Measurements from ENCODE around the gene TK1.
"Not testable (repeated sequence)": the region's sequence is repeated elsewhere in the genome, so short reads cannot be mapped to it uniquely, and the experiment has no call there.

The TK1 gene

DNA sequence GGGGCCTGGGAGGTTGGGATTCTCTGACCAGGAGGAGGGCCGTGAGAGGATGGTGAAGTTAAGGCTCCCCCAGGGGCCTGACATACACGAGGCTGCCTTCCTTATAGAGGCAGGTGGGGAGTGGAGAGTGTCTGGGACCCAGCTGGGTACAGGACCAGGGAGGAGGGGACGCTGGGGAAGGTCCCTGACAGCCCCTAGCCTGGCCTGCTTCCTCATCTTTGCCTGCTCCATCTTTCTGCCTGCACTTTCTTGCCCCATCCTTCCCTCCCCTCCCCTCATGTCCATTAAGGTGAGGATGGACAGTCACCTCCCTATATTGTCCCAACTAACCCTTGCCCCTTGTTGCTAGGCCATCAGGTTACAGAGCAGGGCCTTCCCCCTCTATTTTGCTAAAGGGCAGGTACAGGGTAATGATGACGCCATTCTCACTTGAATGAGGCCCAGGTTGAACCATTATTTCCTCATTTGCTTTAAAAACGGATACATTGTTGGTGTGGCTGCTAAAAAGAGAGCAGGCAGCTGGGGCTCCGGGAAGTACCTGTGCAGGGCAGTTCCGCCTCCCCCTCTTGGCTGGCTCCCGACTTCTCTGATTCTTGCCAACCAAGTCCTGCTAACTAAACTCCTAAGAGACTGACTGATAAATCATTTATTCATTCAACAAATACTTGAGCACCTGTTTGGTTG lies 39.4 kb downstream of the TK1 start:
- no peak for DNase-seq

DNA sequence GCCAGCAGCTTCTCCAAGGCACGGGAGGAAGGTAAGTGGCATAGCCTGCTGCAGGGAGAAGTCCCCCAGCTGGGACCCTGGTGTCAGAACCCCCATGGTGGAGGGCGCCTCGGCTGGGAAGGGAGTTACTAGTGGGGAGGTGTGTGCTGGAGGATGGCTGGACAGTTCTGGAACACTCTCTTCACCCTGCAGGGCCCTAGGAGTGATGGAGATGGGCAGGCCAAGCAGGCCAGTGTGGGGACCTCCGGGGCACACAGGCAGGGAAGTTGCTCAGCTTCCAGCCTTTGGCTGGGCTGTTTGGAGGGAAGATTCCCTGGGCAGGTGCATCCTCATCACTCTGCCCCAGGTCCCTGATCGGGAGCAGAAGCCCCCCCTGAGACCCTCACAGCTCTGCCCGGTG lies 40.0 kb downstream of the TK1 start:
- DNase-seq, result no peak

DNA sequence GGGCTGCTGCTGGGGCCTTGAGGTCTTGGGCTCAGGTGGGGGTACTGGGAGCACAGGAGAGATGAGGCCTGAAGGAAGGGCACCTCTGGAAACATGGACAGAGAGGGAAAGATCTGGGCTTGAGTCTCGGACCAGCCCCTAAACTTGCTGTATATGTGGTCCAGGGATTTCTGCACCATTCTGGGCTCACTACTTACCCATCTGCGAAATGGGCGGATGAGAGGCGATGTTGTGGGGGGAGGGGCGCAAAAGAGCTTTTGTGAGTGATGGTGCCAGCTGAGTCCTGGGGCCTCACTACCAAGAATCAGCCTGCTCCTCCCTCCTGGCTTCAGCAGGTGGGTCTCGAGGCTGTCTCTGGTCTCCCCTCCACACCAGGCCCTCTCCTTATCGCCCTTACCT lies 40.4 kb downstream of the TK1 start:
- no peak for DNase-seq

DNA sequence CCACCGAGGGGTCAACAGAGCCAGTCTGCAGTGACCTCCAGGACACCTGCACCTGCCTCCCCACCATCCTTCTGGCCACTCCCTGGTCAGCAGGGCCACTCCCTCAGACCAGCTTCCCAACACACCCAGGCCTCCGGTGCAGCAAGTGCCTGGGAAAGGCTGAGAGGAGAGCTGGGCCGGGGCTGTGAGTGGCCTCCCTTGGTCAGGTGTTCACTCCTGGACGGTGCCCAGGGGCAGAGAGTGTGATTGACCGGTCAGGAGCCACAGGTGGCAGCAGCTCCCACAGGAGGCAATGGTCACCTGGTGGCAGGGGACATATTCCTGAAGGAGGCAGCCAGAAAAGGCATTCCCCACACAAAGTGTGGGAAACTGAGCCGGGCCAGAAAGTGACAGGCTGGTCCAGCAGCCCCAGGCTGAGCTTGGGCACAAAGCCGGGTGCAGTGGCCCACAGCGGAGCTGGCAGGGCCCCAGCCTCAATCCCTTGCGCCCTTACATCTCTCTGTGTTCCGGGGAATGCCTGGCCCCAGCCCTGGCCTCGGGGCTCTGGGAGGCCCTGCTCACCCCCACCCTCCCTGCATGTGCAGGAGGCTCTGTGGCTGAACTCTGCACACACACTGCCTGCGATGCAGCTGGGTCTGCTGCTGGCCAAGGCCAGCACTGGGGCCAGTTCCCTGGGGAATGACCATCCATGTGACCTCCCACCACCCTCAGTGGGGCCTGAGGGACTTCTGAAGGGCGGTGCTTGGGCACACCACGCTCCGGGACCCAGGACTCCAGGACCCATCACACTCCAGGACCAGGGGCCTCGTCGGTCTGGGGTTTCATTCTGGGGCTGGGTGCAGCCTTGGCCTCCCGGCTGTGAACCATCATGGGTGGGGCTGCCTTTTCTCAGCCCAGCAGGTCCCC lies 41.9 kb downstream of the TK1 start:
- no peak for DNase-seq

DNA sequence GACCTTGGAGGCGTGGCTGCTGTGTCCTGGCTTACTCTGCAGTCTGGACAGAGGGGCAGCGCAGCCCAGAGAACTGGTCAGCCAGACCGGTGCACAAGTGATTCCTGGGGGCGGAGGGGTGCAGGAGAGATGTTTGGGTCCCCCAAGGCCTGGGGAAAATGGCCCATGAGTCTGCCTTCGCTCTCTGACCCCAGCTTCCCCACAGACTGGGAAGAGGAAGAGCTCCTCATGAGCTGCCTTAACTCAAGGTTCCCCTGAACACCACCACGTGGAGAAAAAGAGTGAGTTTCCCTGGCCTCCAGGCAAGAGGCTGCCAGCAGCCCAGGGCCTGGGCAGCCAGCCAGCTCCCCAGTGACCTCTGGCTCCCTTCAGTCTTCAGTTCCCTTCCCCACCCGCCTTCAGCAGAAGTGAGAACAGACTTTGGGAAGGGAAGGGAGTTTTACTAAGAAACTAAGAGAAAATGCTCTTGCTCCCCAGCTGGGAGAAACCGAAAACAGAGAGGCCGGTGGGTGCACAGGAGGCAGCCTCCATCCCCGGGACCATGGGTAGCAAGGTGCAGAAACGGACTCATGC lies 42.6 kb downstream of the TK1 start:
- peak; percentile 83 for DNase-seq

DNA sequence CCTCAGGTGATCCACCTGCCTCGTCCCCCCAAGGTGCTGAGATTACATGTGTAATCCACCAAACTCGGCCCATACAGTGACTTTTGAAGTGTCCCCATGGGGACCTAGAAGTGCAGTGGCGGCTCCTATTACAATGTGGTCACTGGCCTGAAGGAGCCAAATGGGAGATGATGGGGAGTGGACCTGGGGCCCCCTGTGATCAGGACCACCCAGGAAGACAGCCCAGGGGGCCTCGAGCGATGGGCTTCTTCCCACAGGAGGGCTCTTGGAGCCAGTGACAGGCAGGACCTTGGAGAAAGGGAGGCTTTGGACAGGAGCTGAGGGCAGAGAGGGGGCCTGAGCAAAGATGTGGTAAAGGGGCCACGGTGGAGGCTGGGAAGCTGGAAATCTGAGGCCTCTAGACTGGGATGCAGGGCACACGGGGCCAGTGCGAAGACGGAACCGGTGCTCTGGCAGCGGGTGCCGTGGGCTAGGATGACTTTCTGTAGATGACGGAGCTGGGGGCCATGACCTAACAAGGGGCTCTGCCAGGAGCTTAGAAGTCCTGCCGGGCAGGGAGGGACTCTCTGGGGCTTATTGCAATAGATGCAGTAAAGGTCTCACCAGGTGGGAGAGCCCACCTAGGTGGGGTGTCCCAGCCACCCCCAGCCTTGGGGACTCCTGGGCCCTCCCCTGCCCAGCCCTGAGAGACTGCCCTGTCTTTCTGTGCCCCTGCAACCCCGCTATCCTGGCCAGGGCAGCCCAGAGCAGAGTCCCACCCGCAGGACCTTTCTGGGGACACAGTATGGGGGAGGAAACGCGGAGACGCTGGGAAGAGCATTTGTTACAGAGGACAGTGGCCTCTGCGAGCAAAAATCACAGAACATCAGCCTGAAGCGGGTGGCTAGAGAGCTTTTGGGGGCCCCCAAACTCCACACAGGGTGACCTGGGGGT lies 43.4 kb downstream of the TK1 start:
- DNase-seq, result no peak

DNA sequence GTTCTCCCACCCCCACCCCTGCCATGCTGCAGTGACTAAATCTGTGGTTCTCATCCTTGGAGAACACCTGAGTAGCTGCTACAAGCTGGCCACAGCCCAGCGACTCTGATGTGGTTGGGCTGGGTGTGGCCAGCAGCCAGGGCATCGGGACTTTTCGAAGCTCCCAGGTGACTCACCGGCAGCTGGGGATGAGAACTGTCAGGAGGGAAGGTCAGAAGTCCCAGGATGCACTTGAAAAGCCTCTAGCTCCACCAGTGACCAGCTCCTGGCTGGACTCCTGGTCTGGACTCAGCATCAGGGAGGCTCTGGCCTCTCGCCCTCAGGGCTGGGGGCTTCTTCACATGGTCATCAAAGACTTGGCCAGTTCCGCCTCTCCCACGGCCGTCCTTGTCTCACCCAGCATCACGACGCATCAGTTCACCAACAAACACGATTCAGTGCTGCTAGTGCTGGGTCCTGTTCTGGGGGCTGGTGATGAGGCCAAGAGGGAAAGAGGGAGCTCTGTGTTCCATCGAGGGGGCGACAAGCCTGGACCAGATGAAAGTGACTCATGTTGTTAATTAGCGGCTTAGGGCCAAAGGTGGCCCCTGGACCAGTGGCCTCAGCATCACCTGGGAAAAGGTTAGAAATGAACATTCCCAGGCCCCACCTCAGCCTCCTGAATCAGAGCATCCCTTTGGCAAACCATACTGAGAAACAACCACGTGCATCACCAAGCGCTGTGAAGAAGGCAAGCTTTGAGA lies 44.6 kb downstream of the TK1 start:
- no peak for DNase-seq

DNA sequence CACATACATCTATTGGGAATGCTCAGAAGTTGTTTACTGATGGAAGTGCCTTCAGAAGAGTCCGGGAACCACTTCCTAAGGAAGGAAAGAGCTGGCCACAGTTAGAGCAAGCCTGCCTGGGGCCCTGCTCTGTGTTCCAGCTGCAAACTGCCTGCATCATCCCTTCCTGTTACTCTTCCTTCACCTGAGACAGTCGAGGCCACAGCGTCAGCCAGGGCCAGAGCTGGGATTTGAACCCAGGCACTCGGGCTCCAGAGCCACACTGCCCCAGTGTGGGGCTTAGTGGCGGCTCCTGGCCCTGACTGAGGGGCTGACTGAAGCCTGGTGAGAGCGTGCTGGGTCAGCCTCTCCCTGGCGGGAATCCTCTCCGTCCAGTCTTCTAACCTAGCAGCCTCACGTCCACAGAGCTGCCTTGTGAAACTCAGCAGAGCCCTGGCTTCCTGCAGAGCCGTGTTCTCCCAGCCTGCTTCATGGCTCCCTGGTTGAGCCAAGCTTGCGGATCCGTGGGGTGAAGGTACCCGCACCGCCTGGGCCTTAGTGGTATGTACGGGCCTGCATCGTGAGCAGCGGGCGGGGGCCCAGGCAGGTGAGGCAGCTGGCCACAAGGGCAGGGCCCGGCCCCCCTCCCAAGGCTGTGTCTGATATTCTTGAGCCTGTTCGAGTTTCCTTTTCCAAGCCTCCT lies 45.3 kb downstream of the TK1 start:
- DNase-seq, result no peak

DNA sequence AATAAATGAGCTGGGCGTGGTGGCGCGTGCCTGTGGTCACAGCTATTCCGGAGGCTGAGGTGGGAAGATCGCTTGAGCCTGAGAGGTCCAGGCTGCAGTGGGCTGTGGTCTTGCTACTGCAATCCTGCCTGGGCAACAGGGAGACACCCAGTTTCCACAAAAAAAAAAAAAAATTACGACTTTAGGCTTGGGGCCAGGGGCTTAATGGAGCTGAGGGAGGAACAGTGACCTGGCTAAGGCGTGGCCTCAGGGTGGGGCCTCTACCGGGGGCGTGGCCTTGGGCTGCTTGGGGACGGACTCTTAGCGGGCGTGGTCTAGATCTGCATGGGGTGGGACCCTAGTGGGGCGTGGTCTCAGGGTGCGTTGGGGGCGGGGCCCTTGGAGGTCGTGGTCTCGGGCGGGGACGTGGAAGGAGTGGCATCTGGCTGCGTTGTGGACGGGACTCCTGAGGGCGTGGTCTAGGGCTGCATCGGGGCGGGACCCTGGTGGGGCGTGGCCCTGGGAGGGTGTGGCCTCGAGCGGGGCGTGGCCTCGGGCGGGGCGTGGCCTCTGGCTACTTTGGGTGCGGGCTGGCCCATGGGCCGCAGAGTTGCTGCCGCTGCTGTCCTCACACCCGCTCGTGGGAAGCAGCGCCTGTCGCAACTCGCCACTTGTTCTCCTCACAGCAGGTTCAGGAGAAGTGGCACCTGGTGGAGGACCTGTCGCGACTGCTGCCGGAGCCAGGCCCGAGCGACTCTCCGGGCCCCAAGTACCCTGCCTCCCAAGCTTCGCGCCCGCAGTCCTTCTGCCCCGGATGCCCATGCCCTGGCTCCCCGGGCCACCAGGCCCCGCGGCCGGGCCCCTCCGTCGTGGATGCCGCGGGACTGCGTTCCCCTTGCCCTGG lies 46.4 kb downstream of the TK1 start:
- DNase-seq, result peak; percentile 90

DNA sequence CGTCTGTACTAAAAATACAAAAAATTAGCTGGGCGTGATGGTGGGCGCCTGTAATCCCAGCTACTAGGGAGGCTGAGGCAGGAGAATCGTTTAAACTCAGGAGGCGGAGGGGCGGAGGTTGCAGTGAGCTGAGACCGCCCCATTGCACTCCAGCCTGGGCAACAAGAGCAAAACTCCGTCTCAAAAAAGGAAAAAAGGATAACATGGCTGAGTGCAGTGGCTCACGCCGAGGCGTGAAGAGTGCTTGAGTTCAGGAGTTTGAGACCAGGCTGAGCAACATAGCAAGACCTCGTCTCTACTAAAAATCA lies 47.0 kb downstream of the TK1 start:
- not testable (repeated sequence) for DNase-seq

DNA sequence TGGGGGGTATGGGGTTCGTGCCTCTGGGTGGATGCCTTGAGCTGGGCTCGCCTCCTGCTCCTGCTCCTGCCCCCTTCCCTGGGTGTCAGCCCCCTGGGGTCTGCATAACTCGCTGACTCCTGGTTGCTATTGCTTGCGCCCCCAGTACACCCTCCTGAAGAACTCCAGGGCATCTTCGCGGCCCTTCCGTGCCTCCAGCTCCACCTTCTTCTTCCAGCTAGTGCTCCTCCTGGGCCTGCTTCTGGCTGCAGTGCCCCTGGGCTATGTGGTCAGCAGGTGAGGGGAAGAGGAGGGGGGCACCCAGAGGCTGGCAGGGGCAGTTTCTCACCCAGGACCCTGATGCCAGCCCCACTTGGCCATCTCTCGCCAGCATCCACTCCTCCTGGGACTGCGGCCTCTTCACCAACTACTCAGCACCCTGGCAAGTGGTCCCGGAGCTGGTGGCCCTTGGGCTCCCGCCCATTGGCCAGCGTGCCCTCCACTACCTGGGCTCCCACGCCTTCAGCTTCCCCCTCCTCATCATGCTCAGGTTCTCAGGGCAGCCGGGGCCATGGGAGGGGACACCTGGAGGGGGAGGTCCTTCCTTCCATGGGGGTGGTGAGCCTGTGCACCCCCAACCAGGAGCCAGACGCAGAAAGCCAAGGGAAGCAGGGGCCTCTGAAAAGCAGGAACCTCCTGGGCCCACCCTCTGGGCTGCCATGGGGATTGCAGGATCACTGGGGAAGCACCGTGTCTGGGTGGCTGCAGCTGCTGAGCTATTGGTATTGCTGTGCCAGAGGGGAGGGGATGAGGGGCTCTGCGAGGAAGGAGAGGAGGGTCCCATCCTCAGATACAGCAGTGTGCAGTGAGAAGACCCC lies 48.4 kb downstream of the TK1 start:
- DNase-seq, result no peak

DNA sequence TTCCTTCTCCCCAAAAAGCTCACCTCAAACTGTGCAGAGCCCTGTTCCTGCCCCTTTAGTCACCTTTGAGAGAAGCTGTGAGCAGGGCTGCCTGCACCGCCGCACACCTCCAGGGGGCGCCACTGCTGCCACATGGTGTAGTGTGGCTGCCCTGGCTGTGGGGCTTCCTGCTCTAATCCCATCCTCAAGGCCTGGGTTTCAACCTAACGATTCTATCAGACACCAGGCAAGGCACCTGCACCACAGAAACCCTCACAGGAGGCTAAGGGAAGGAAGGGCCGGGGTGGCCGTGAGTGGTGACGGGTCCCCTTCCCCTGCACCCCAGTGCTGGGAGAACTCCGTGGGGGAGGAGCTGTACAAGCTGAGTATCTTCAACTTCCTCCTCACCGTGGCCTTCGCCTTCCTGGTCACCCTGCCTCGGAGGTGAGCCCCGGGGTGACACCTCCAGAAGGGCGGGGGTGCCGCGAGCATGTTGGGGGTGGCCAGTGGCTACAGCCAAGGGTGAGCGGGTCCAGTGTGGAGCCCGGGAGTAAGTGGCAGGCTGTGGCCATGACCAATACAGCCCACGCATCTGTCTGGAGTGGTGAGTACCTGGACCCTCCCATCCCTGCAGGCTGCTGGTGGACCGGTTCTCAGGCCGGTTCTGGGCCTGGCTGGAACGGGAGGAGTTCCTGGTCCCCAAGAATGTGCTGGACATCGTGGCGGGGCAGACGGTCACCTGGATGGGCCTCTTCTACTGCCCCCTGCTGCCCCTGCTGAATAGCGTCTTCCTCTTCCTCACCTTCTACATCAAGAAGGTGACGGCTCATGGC lies 49.3 kb downstream of the TK1 start:
- DNase-seq, result no peak

DNA sequence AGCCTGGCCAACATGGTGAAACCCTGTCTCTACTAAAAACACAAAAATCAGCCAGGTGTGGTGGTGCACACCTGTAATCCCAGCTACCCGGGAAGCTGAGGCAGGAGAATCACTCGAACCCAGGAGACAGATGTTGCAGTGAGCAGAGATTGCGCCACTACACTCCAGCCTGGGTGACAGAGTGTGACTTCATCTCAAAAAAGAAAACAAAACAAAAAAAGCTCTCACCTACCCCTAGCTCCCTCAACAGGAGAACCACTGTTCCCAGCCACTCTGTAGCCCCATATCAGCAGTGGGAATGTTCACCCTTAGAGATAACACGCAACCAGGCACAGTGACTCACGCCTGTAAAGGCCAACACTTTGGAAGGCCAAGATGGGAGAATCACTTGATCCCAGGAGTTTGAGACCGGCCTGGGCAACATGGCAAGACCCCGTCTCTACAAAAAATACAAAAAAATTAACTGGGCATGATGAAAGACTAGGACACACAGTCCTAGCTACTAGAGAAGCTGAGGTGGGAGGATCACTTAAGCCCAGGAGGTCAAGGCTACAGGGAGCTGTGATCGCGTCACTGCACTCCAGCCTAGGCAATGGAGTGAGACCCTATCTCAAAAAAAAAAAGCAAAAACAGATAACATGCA lies 50.9 kb downstream of the TK1 start:
- DNase-seq, result no peak

DNA sequence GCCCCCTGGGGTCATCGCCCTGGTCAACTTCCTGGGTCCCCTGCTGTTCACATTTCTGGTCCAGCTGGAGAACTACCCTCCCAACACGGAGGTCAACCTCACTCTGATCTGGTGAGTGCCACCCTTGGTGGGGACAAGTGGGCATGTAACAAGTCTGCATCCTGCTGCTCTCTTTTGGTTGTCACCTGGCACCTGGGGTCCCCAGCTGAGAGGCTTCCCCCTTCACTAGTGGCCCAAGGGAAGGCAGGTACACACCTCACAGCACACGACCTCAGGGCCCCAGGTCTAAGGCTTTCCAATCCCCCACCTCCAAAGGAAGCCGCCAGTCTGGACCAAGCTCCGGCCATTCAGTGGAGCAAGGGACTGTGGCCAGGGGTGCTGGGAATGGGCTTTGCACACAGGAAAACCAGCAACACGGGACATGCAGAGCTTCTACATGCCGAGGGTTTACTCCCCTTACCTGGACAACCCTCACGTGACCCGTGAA lies 51.9 kb downstream of the TK1 start:
- DNase-seq, result no peak

DNA sequence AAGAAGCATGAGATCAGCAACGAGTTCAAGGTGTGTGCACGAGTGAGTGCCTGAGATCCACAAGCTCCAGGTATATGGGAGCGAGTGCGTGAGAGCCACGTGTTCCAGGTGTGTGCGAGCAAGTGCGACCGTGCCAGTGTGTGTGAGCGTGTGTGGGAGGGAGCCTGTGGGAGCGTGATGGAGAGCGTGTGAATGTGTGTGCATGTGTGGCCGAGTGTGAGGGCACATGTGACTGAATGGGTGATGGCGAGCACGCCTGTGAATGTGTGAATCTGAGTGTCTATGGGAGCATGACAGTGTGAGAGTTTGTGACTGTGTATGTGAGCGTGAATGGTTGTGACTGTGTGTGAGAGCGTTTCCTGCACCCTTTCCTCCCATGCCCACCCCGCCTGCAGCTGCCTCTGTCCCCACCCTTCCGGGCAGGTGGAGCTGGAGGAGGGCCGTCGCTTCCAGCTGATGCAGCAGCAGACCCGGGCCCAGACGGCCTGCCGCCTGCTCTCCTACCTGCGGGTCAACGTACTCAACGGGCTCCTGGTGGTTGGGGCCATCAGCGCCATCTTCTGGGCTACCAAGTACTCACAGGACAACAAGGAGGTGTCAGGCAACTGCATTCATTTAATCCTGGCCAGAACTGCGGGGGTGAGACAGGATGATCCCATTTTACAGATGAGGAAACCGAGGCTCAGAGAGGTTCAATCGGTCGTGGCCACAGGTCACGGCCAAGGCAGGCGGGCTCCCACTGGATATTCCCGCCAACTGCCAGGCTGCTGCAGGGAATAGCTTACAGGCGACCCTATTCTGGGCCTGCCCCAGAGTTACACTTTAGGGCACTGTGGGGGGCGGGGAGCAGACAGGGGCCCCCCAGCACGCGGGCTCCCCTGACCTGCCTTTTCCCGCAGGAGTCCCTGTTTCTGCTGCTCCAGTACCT lies 52.6 kb downstream of the TK1 start:
- no peak for DNase-seq

DNA sequence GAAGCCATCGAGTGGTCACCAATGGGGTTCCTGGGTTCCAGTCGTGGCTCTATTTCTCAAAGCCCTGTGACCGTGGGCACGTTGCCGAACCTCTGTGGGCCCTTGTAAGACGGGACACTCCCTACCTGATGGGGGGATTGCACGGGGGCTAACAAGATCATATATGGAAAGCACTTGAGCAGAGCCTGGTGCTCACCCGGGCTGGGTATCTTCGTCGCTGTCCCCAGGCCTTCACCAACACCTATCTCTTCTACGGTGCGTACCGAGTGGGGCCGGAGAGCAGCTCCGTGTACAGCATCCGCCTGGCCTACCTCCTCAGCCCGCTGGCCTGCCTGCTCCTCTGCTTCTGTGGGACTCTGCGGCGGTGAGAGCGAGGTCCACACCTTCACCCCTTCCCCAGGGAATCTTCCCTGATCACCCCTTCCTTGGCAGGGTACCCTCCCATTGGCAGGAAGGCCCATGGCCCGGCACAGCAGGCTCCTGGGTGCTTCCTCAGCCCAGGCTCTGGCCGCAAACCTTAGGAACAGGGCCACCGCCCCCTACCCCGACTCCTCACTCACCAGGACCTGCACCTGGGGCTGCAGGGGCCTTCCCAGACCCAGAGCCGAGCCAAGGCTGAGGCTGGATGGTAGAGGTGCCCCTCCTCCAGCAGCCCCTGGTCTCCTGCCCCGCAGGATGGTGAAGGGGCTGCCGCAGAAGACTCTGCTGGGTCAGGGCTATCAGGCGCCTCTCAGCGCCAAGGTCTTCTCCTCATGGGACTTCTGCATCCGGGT lies 53.5 kb downstream of the TK1 start:
- no peak for DNase-seq

Measured in GF-D8 (cell line).